ENCODE measurements around the gene OPN1LW. TPM values are rescaled to one million over a fixed set of nuclear protein-coding genes. Genes with fewer than 3 reads are reported as not detected.
"Not testable (repeated sequence)": the region's sequence is repeated elsewhere in the genome, so short reads cannot be mapped to it uniquely, and the experiment has no call there.

Gene OPN1LW
- total and polyA plus RNA-seq, 2 donors, result not detected

DNA sequence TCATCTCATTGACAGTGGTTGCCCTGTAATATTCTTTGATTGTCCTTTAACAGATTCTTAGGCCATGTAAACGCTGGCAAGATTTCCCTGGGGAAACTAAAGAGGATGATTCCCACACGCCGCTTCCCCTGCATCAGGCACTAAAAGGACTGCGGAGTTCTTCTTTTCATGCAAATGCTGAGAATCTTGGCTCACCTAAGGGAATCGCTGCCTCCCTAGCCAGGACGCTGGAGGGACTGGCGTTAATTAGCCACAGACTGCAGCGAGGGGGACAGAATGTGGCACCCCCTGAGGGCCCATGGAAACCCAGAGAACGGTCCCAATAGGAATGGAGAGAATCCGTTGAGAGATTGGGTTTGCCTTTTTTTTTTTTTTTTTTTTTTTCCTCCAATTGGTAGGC lies 30.3 kb downstream of the OPN1LW start:
- WGBS, result no CpG with 5 or more reads among the region's 10 CpGs
- not testable (repeated sequence) for H3K36me3 ChIP-seq (ENCODE audit: control insufficient read depth in 2 of 2, insufficient read depth in 2 of 2, low read length in 1 of 2); H3K4me3 ChIP-seq (ENCODE audit: low read length in 2 of 2); H3K27me3 ChIP-seq (ENCODE audit: control insufficient read depth in 2 of 2, insufficient read depth in 1 of 2, low read length in 1 of 2); H3K27ac ChIP-seq (ENCODE audit: low read depth in 1 of 2, low read length in 1 of 2); H3K4me1 ChIP-seq (ENCODE audit: control insufficient read depth in 2 of 2, insufficient read depth in 2 of 2, low read length in 2 of 2); H3K9me3 ChIP-seq (ENCODE audit: control insufficient read depth in 2 of 2, insufficient read depth in 1 of 2, low read length in 1 of 2); DNase-seq (ENCODE audit: low read depth in 6 of 9, low spot score in 9 of 9)

DNA sequence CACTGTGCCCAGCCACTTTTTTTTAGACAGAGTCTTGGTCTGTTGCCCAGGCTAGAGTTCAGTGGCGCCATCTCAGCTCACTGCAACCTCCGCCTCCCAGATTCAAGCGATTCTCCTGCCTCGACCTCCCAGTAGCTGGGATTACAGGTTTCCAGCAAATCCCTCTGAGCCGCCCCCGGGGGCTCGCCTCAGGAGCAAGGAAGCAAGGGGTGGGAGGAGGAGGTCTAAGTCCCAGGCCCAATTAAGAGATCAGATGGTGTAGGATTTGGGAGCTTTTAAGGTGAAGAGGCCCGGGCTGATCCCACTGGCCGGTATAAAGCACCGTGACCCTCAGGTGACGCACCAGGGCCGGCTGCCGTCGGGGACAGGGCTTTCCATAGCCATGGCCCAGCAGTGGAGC lies 38.3 kb downstream of the OPN1LW start, which contains the start of gene OPN1MW:
OPN1MW (plus strand) TSS at position 301 of the 400 bp plus-strand sequence; CDS start at position 383, 82 bp downstream.
- not testable (repeated sequence) for H3K9me3 ChIP-seq (ENCODE audit: control insufficient read depth in 2 of 2, insufficient read depth in 1 of 2, low read length in 1 of 2); H3K4me3 ChIP-seq (ENCODE audit: low read length in 2 of 2); H3K27ac ChIP-seq (ENCODE audit: low read depth in 1 of 2, low read length in 1 of 2); H3K36me3 ChIP-seq (ENCODE audit: control insufficient read depth in 2 of 2, insufficient read depth in 2 of 2, low read length in 1 of 2); DNase-seq (ENCODE audit: low read depth in 6 of 9, low spot score in 9 of 9); H3K27me3 ChIP-seq (ENCODE audit: control insufficient read depth in 2 of 2, insufficient read depth in 1 of 2, low read length in 1 of 2); H3K4me1 ChIP-seq (ENCODE audit: control insufficient read depth in 2 of 2, insufficient read depth in 2 of 2, low read length in 2 of 2)
- WGBS, result no CpG with 5 or more reads among the region's 14 CpGs

DNA sequence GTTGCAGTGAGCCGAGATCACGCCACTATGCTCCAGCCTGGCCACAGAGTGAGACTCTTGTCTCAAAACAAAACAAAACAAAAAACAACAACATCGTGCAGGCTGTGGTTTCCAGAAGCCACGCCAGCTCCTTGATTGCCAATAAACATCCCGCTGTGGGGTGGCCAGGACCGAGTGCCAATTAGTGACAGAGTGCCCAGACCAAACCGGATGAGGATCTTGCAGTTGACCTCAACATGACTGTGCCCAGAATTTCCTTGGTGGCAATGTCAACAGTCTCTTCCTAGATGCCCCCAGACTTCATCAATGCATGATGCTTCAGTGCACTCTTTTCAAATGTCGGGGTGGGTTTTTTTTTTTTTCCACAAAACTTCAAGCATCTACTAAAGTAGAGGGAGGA lies 39.8 kb downstream of the OPN1LW start:
- H3K27ac ChIP-seq (ENCODE audit: low read depth in 1 of 2, low read length in 1 of 2); H3K4me1 ChIP-seq (ENCODE audit: control insufficient read depth in 2 of 2, insufficient read depth in 2 of 2, low read length in 2 of 2); H3K4me3 ChIP-seq (ENCODE audit: low read length in 2 of 2); H3K36me3 ChIP-seq (ENCODE audit: control insufficient read depth in 2 of 2, insufficient read depth in 2 of 2, low read length in 1 of 2); DNase-seq (ENCODE audit: low read depth in 6 of 9, low spot score in 9 of 9); H3K9me3 ChIP-seq (ENCODE audit: control insufficient read depth in 2 of 2, insufficient read depth in 1 of 2, low read length in 1 of 2); H3K27me3 ChIP-seq (ENCODE audit: control insufficient read depth in 2 of 2, insufficient read depth in 1 of 2, low read length in 1 of 2): not testable (repeated sequence)
- WGBS, result no CpG with 5 or more reads among the region's 8 CpGs

DNA sequence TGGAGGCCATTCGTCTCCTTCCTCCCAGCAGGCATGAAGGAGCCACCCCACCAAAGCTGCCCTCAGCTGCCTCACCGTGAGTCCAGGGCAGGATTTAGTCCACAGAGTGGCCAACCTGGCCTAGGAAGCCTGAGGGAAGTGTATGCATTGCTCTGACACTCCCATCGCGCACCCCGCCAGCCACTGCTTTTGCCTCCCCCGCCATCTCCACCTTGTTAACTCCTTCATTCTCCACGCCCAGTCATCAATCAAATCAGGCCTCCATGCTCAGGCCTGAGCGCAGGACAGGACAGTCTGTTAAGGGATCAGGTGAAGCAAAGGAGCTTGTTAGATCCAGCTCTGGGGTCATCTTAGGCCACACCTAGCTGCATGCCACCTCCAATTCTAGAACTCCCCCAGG lies 48.8 kb downstream of the OPN1LW start:
- WGBS, result no CpG with 5 or more reads among the region's 8 CpGs
- H3K9me3 ChIP-seq (ENCODE audit: control insufficient read depth in 2 of 2, insufficient read depth in 1 of 2, low read length in 1 of 2); H3K36me3 ChIP-seq (ENCODE audit: control insufficient read depth in 2 of 2, insufficient read depth in 2 of 2, low read length in 1 of 2); H3K4me1 ChIP-seq (ENCODE audit: control insufficient read depth in 2 of 2, insufficient read depth in 2 of 2, low read length in 2 of 2); H3K4me3 ChIP-seq (ENCODE audit: low read length in 2 of 2); H3K27me3 ChIP-seq (ENCODE audit: control insufficient read depth in 2 of 2, insufficient read depth in 1 of 2, low read length in 1 of 2); H3K27ac ChIP-seq (ENCODE audit: low read depth in 1 of 2, low read length in 1 of 2); DNase-seq (ENCODE audit: low read depth in 6 of 9, low spot score in 9 of 9): not testable (repeated sequence)

DNA sequence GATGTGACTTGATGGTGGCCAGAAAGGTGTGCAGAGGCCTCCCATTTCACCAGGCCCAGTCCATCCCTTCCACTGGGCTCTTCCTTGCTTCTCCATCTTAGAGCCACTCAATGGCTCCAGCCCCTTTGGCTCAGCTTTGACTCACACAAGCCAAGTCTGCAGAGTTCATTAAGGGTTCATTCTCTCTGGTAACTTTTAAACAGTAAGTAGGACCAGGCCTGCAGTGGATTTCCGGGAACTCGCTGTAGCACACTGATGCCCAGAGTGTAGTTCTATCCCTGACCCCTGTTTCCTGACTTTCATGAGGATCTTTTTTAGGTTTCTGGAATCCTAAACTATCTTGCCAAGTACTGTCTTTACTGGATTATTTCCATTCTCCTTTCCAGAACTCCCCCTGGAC lies 50.3 kb downstream of the OPN1LW start:
- H3K27ac ChIP-seq (ENCODE audit: low read depth in 1 of 2, low read length in 1 of 2); H3K9me3 ChIP-seq (ENCODE audit: control insufficient read depth in 2 of 2, insufficient read depth in 1 of 2, low read length in 1 of 2); H3K36me3 ChIP-seq (ENCODE audit: control insufficient read depth in 2 of 2, insufficient read depth in 2 of 2, low read length in 1 of 2); H3K27me3 ChIP-seq (ENCODE audit: control insufficient read depth in 2 of 2, insufficient read depth in 1 of 2, low read length in 1 of 2); H3K4me3 ChIP-seq (ENCODE audit: low read length in 2 of 2); H3K4me1 ChIP-seq (ENCODE audit: control insufficient read depth in 2 of 2, insufficient read depth in 2 of 2, low read length in 2 of 2); DNase-seq (ENCODE audit: low read depth in 6 of 9, low spot score in 9 of 9): not testable (repeated sequence)
- WGBS, result no CpG with 5 or more reads among the region's 2 CpGs

DNA sequence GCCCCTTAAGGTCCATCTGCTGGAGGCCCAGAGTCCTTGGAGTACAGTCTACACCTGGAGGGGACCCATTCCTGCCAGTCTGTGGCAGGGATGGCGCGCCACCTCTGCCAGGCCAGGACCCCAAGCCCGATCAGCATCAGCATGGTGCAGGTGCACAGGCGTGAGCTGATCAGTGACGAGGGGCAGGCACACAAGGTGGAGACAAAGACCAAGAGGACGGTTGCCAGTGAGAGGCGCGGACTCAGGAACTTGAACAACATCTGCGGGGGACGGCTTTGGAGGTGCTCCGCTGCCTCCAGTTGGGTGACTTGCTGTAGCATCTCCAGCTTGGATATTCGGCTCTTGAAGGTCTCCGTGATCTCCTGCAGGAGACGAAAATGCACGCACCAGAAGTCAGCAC lies 52.4 kb downstream of the OPN1LW start:
- H3K27ac ChIP-seq (ENCODE audit: low read depth in 1 of 2, low read length in 1 of 2); H3K4me3 ChIP-seq (ENCODE audit: low read length in 2 of 2); H3K4me1 ChIP-seq (ENCODE audit: control insufficient read depth in 2 of 2, insufficient read depth in 2 of 2, low read length in 2 of 2); H3K27me3 ChIP-seq (ENCODE audit: control insufficient read depth in 2 of 2, insufficient read depth in 1 of 2, low read length in 1 of 2); H3K9me3 ChIP-seq (ENCODE audit: control insufficient read depth in 2 of 2, insufficient read depth in 1 of 2, low read length in 1 of 2); DNase-seq (ENCODE audit: low read depth in 6 of 9, low spot score in 9 of 9); H3K36me3 ChIP-seq (ENCODE audit: control insufficient read depth in 2 of 2, insufficient read depth in 2 of 2, low read length in 1 of 2): not testable (repeated sequence)
- WGBS, result no CpG with 5 or more reads among the region's 15 CpGs

Other genes with a start within 250 kb of the OPN1LW start
- 0.24 TPM for gene AVPR2, start 239.6 kb upstream of the OPN1LW start, total RNA-seq
- gene AVPR2, start 239.6 kb upstream of the OPN1LW start, polyA plus RNA-seq, result 1.8 TPM
- gene ARHGAP4, start 218.0 kb upstream of the OPN1LW start, total RNA-seq, result 139 TPM
- 481 TPM for gene ARHGAP4, start 218.0 kb upstream of the OPN1LW start, polyA plus RNA-seq
- 41.3 TPM for gene NAA10, start 209.2 kb upstream of the OPN1LW start, total RNA-seq
- gene NAA10, start 209.2 kb upstream of the OPN1LW start, polyA plus RNA-seq, result 94.7 TPM
- gene RENBP, start 199.6 kb upstream of the OPN1LW start, total RNA-seq, result 9.3 TPM
- gene RENBP, start 199.6 kb upstream of the OPN1LW start, polyA plus RNA-seq, result 18.3 TPM
- 12.7 TPM for gene HCFC1, start 172.4 kb upstream of the OPN1LW start, total RNA-seq
- 21.9 TPM for gene HCFC1, start 172.4 kb upstream of the OPN1LW start, polyA plus RNA-seq
- gene TMEM187, start 171.5 kb upstream of the OPN1LW start, total RNA-seq, result 5.9 TPM
- 6.9 TPM for gene TMEM187, start 171.5 kb upstream of the OPN1LW start, polyA plus RNA-seq
- 33.9 TPM for gene IRAK1, start 124.3 kb upstream of the OPN1LW start, total RNA-seq
- 44.0 TPM for gene IRAK1, start 124.3 kb upstream of the OPN1LW start, polyA plus RNA-seq
- 22.1 TPM for gene MECP2, start 46.5 kb upstream of the OPN1LW start, total RNA-seq
- gene MECP2, start 46.5 kb upstream of the OPN1LW start, polyA plus RNA-seq, result 24.6 TPM
- not detected for gene OPN1MW, start 38.4 kb downstream of the OPN1LW start, total RNA-seq
- 0.02 TPM for gene OPN1MW, start 38.4 kb downstream of the OPN1LW start, polyA plus RNA-seq
- not detected for gene OPN1MW2, start 75.5 kb downstream of the OPN1LW start, total RNA-seq
- not detected for gene OPN1MW2, start 75.5 kb downstream of the OPN1LW start, polyA plus RNA-seq
- not detected for gene OPN1MW3, start 113.3 kb downstream of the OPN1LW start, total RNA-seq
- 0.02 TPM for gene OPN1MW3, start 113.3 kb downstream of the OPN1LW start, polyA plus RNA-seq
- not detected for gene TEX28, start 150.9 kb downstream of the OPN1LW start, total RNA-seq
- gene TEX28, start 150.9 kb downstream of the OPN1LW start, polyA plus RNA-seq, result 0.05 TPM
- 1.3 TPM for gene TKTL1, start 151.6 kb downstream of the OPN1LW start, total RNA-seq
- gene TKTL1, start 151.6 kb downstream of the OPN1LW start, polyA plus RNA-seq, result 0.43 TPM
- 164 TPM for gene FLNA, start 230.4 kb downstream of the OPN1LW start, total RNA-seq
- 412 TPM for gene FLNA, start 230.4 kb downstream of the OPN1LW start, polyA plus RNA-seq
- 8.2 TPM for gene EMD, start 235.1 kb downstream of the OPN1LW start, total RNA-seq
- gene EMD, start 235.1 kb downstream of the OPN1LW start, polyA plus RNA-seq, result 110 TPM

Data from thymus (tissue), 11 donors.